KMS-11 (cell line): ENCODE results near the gene CFAP46.

Experiments
- H2AFZ ChIP-seq: fragments of 200-600 bp; sonication (generic); 2 replicates; pipeline ENCODE4 v1.6.1; 2016; ENCODE audit warnings: antibody characterized with exemption, mixed run types, low read depth
- H3K27ac ChIP-seq: fragments of 200-600 bp; sonication (generic); 2 replicates; pipeline ENCODE4 v1.6.1; 2016; ENCODE audit warnings: mild to moderate bottlenecking, mixed run types
- H3K27me3 ChIP-seq: fragments of 200-600 bp; sonication (generic); 2 replicates; pipeline ENCODE4 v1.6.1; 2017; ENCODE audit warnings: mild to moderate bottlenecking, low read depth, mixed run types, moderate library complexity; ENCODE audit not compliant: insufficient read depth
- H3K36me3 ChIP-seq: fragments of 200-600 bp; sonication (generic); 2 replicates; pipeline ENCODE4 v1.6.1; 2017; ENCODE audit warnings: mild to moderate bottlenecking, mixed run types; ENCODE audit not compliant: insufficient read depth
- H3K4me1 ChIP-seq: fragments of 200-600 bp; sonication (generic); 2 replicates; pipeline ENCODE4 v1.6.1; 2016; ENCODE audit warnings: mild to moderate bottlenecking, low read depth, mixed run types; ENCODE audit not compliant: poor library complexity, severe bottlenecking
- H3K4me2 ChIP-seq: fragments of 200-600 bp; sonication (generic); 2 replicates; pipeline ENCODE4 v1.7.0; 2016; ENCODE audit warnings: mild to moderate bottlenecking, mixed run types
- H3K4me3 ChIP-seq: fragments of 200-600 bp; sonication (generic); IDR thresholded peaks from 2 replicates; pipeline ENCODE4 v1.6.1; 2017; ENCODE audit warnings: low read depth, low read length, mixed read lengths; ENCODE audit not compliant: insufficient read depth
- H3K79me2 ChIP-seq: fragments of 200-600 bp; sonication (generic); 2 replicates; pipeline ENCODE4 v1.6.1; 2016; ENCODE audit warnings: low read depth, mixed run types; ENCODE audit not compliant: insufficient read depth
- H3K9ac ChIP-seq: fragments of 200-600 bp; sonication (generic); 2 replicates; pipeline ENCODE4 v1.6.1; 2016; ENCODE audit warnings: mild to moderate bottlenecking, mixed run types
- H4K20me1 ChIP-seq: fragments of 200-600 bp; sonication (generic); 2 replicates; pipeline ENCODE4 v1.6.1; 2016; ENCODE audit warnings: mild to moderate bottlenecking, mixed run types; ENCODE audit not compliant: insufficient read depth
- CTCF ChIP-seq: fragments of 200-600 bp; sonication (generic); conservative IDR thresholded peaks from 2 replicates; pipeline ENCODE4 v1.6.1; 2017; ENCODE audit warnings: low read depth, mild to moderate bottlenecking, antibody characterized with exemption, low read length, moderate library complexity, mixed read lengths

Gene CFAP46

GRCh38 chr10:132938472-132939339 lies 3.7 kb downstream of the CFAP46 start:
- no peak overlapping the region for H3K9ac ChIP-seq
- no peak overlapping the region for H3K4me2 ChIP-seq

GRCh38 chr10:132937861-132938260 lies 4.5 kb downstream of the CFAP46 start:
- Histone ChIP-seq H4K20me1 (no peaks in the 10 kb centered on the region), H3K4me2 (no peak overlapping the region), H2AFZ (no peak overlapping the region), H3K27me3 (peaks cover 58% of the 10 kb centered on the region), H3K4me1 (no peaks in the 10 kb centered on the region), H3K9ac (no peak overlapping the region), H3K4me3 (no peak overlapping the region), H3K27ac (no peak overlapping the region), H3K79me2 (no peaks in the 10 kb centered on the region), H3K36me3 (no peaks in the 10 kb centered on the region)
- no peak for TF ChIP-seq CTCF

More at GRCh38 chr10:132938472-132939339, 3.7 kb downstream of the CFAP46 start:
- Histone ChIP-seq H3K27me3 (peaks cover 54% of the 10 kb centered on the region), H3K79me2 (no peaks in the 10 kb centered on the region), H3K36me3 (no peaks in the 10 kb centered on the region), H2AFZ (no peak overlapping the region), H3K4me1 (no peaks in the 10 kb centered on the region), H4K20me1 (no peaks in the 10 kb centered on the region), H3K27ac (no peak overlapping the region), H3K4me3 (no peak overlapping the region)
- TF ChIP-seq CTCF: no peak

- Histone ChIP-seq H3K4me3 (no peak overlapping the region), H4K20me1 (no peaks in the 10 kb centered on the region), H3K79me2 (no peaks in the 10 kb centered on the region), H3K4me1 (no peaks in the 10 kb centered on the region), H3K27me3 (peaks cover 44% of the 10 kb centered on the region), H3K27ac (no peak overlapping the region), H3K9ac (no peak overlapping the region), H2AFZ (no peak overlapping the region), H3K4me2 (no peak overlapping the region), H3K36me3 (no peaks in the 10 kb centered on the region)
- TF ChIP-seq CTCF: no peak
Measured at GRCh38 chr10:132934953-132935352, 7.4 kb downstream of the CFAP46 start.

GRCh38 chr10:132933308-132934042 lies 8.9 kb downstream of the CFAP46 start:
- H3K27ac ChIP-seq: no peak overlapping the region
- no peak overlapping the region for H3K9ac ChIP-seq
- H3K4me3 ChIP-seq: no peak overlapping the region
- H4K20me1 ChIP-seq: no peaks in the 10 kb centered on the region
- no peak overlapping the region for H2AFZ ChIP-seq
- no peak overlapping the region for H3K4me2 ChIP-seq
- H3K36me3 ChIP-seq: no peaks in the 10 kb centered on the region
- TF ChIP-seq CTCF: no peak
- peaks cover 46% of the 10 kb centered on the region for H3K27me3 ChIP-seq
- H3K4me1 ChIP-seq: no peaks in the 10 kb centered on the region
- no peaks in the 10 kb centered on the region for H3K79me2 ChIP-seq
